K562 (cell line): Measurements from ENCODE around the gene POC1B. TPM values are rescaled to one million over a fixed set of nuclear protein-coding genes. Genes with fewer than 3 reads are reported as not detected.

Experiments used
- ADNP ChIP-seq: fragments of 200-800 bp; sonication (Bioruptor generic); IDR thresholded peaks from 2 replicates; pipeline ENCODE4 v1.6.1; 2016; ENCODE audit warnings: missing genetic modification characterization, missing compliant biosample characterization
- ARID3A ChIP-seq: IDR thresholded peaks from 2 replicates; pipeline ENCODE4 v1.6.1; 2012; ENCODE audit warnings: low read depth, low read length, improper control_type of control experiment, borderline replicate concordance
- CBFB ChIP-seq: sonication (generic); formaldehyde crosslinking; IDR thresholded peaks from 2 replicates; pipeline ENCODE4 v1.4.0; 2020; ENCODE audit warnings: mild to moderate bottlenecking, missing genetic modification reagents
- EZH2 ChIP-seq: IDR thresholded peaks from 2 replicates; pipeline ENCODE4 v1.6.1; 2012; ENCODE audit warnings: low read depth, mild to moderate bottlenecking, inconsistent platforms, low read length, borderline replicate concordance
- FOXK1 ChIP-seq: sonication (generic); formaldehyde crosslinking; IDR thresholded peaks from 2 replicates; pipeline ENCODE4 v1.8.0; 2022; ENCODE audit warnings: missing genetic modification reagents, mild to moderate bottlenecking, borderline replicate concordance
- KDM5B ChIP-seq: fragments of 200-600 bp; sonication (generic); IDR thresholded peaks from 2 replicates; pipeline ENCODE4 v1.6.1; 2012; ENCODE audit warnings: low read depth, mild to moderate bottlenecking, moderate library complexity, low read length, control low read depth, inconsistent platforms; ENCODE audit not compliant: insufficient replicate concordance
- KLF13 ChIP-seq: fragments of 450-650 bp; IDR thresholded peaks from 2 replicates; pipeline ENCODE4 v1.6.1; 2016; ENCODE audit warnings: missing genetic modification characterization, low read depth, mild to moderate bottlenecking, missing compliant biosample characterization, moderate library complexity, borderline replicate concordance
- KLF16 ChIP-seq: IDR thresholded peaks from 2 replicates; pipeline ENCODE4 v1.6.1; 2016; ENCODE audit warnings: antibody characterized with exemption
- MCM7 ChIP-seq, 2 experiments: fragments of 450-650 bp; IDR thresholded peaks; 2 replicates each; pipeline ENCODE4 v1.6.1; 2016 to 2018
- MTA2 ChIP-seq: fragments of 450-650 bp; IDR thresholded peaks from 2 replicates; pipeline ENCODE4 v1.6.1; 2016; ENCODE audit warnings: low read depth
- MYBL2 ChIP-seq, 2 experiments: fragments of 450-650 bp in 1 of 2; sonication (generic) in 1 of 2; formaldehyde crosslinking in 1 of 2; IDR thresholded peaks; 2 replicates each; pipeline versions ENCODE4 v1.6.1 to v1.8.1; 2017 to 2022; ENCODE audit warnings: borderline replicate concordance in 1 of 2, inconsistent platforms in 1 of 2, low read depth in 1 of 2, mild to moderate bottlenecking in 1 of 2, missing genetic modification reagents in 1 of 2, moderate library complexity in 1 of 2
- NCOA1 ChIP-seq: fragments of 450-650 bp; IDR thresholded peaks from 2 replicates; pipeline ENCODE4 v1.6.1; 2016; ENCODE audit warnings: low read depth
- NFE2 ChIP-seq: IDR thresholded peaks from 2 replicates; pipeline ENCODE4 v1.6.1; 2014; ENCODE audit warnings: antibody characterized with exemption, low read depth
- NFXL1 ChIP-seq: fragments of 450-650 bp; formaldehyde crosslinking; IDR thresholded peaks from 2 replicates; pipeline ENCODE4 v1.4.0; 2021; ENCODE audit warnings: mild to moderate bottlenecking
- STAT5B ChIP-seq: fragments of 250-450 bp; sonication (Bioruptor Pico); IDR thresholded peaks from 2 replicates; pipeline ENCODE4 v1.8.0; 2021; ENCODE audit warnings: mild to moderate bottlenecking, inconsistent platforms
- TAF15 ChIP-seq: fragments of 200-400 bp; formaldehyde crosslinking; IDR thresholded peaks from 2 replicates; pipeline ENCODE4 v1.6.1; 2017; ENCODE audit warnings: mild to moderate bottlenecking, low read depth, low read length, moderate library complexity
- ZFX ChIP-seq: sonication (generic); formaldehyde crosslinking; IDR thresholded peaks from 2 replicates; pipeline ENCODE4 v1.8.0; 2022; ENCODE audit warnings: mild to moderate bottlenecking, missing genetic modification reagents, moderate library complexity
- ZKSCAN3 ChIP-seq: fragments of 250-450 bp; sonication (Bioruptor Pico); IDR thresholded peaks from 2 replicates; pipeline ENCODE4 v1.4.0; 2020
- ZNF165 ChIP-seq: fragments of 250-450 bp; sonication (Bioruptor Pico); IDR thresholded peaks from 2 replicates; pipeline ENCODE4 v1.4.0; 2020; ENCODE audit warnings: borderline replicate concordance
- ZNF274 ChIP-seq: IDR thresholded peaks from 2 replicates; pipeline ENCODE4 v1.6.1; 2011; ENCODE audit warnings: low read depth, mild to moderate bottlenecking, low read length, moderate library complexity, borderline replicate concordance
- ZNF77 ChIP-seq: fragments of 250-450 bp; sonication (Bioruptor Pico); IDR thresholded peaks from 2 replicates; pipeline ENCODE4 v1.5.0; 2020
- polyA plus RNA-seq, 8 experiments: library from polyadenylated mRNA; depleted of rRNA in 4 of 8; stranded (reverse) in 5 of 8; unstranded in 3 of 8; fragments of >200 nt; fragmentation: Nextera tagmentation in 2 of 8; fragmentation: Illumina TruSeq in 1 of 8; extraction: Ambion mirVana in 2 of 8; extraction: Trizol in 1 of 8; gene quantifications; 2 replicates each; pipeline versions ENCODE4 v1.2.1 to v1.2.3, GENCODE V29; 2011 to 2014; ENCODE audit warnings: inconsistent platforms in 1 of 8, missing spikeins in 1 of 8
- total RNA-seq, 7 experiments: library from RNA; depleted of rRNA in 6 of 7; stranded (reverse); fragments of >200 nt in 6 of 7; fragmentation: Illumina TruSeq in 2 of 7; extraction: Trizol in 2 of 7; gene quantifications; 2 replicates each; pipeline versions ENCODE4 v1.2.1 to v1.2.3, GENCODE V29; 2011 to 2021; ENCODE audit warnings: low replicate concordance in 1 of 7
- TF ChIP-seq, protein P1 (sequence below): fragments of 250-450 bp; sonication (Bioruptor Pico); IDR thresholded peaks from 2 replicates; pipeline ENCODE4 v1.4.0; 2020; ENCODE audit warnings: mild to moderate bottlenecking, moderate library complexity, borderline replicate concordance
- TF ChIP-seq, protein P2 (sequence below), 2 experiments: fragments of 450-650 bp; IDR thresholded peaks; 2 replicates each; pipeline ENCODE4 v1.6.1; 2016

Gene POC1B
- total and polyA plus RNA-seq, 9 of the 15 experiments (the other 6 are each of a cell fraction or from before 2014, with no cell fraction given): 4.5 to 16.1 (median 10.4) TPM

DNA sequence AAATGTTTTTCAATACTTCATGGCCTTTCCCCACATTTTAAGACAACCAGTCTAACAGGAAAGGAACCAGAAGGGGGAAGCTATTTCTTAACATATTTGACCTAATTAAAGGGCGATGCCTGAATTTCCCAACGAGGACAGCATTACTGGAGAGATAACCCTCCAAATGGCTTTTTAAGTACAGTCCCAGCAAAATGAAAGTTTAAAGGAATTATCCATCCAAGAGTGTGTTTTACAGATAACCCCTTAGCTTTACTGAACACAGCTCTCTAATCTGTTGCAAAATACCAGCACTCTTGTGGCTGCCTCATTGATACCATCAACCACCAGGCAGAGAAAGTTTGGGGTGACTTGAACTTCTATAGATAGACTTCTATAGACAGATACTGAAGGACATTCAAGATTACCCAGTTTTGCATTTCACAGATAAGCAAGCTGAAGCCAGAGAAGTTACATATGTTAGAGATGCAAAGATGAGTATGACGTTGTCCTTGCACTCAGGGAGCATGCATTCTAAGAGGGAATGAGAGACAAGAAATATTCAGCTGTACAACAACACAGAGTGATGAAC lies 132.2 kb downstream of the POC1B start (continued):
- TF ChIP-seq KDM5B (no peak), MYBL2 (IDR thresholded peaks at IDR 0.05; ENCODE audit: low read depth) (no peak), MYBL2 (CRISPR knock-in tag; IDR thresholded peaks at IDR 0.05; ENCODE audit: borderline replicate concordance) (no peak), KLF16 (peak; percentile 93), ZFX (CRISPR knock-in tag) (no peak), EZH2 (peak; percentile 64; the same call in 1 of the 2 replicates), FOXK1 (CRISPR knock-in tag) (no peak), ARID3A (peak; percentile 77; the same call in 1 of the 2 replicates), NFXL1 (CRISPR knock-in tag) (no peak), NFE2 (peak; percentile 36; the same call in 1 of the 2 replicates), STAT5B (CRISPR knock-in tag) (no peak), ZKSCAN3 (CRISPR knock-in tag) (no peak), NCOA1 (peak; percentile 76), ADNP (tag) (no peak), CBFB (CRISPR knock-in tag) (no peak), KLF13 (tag) (no peak), ZNF274 (peak; percentile 80), MTA2 (peak; percentile 92), ZNF165 (CRISPR knock-in tag) (no peak), MCM7 (IDR thresholded peaks at IDR 0.05) (no peak), TAF15 (no peak), ZNF77 (CRISPR knock-in tag) (no peak)
- TF ChIP-seq, protein P1, sequence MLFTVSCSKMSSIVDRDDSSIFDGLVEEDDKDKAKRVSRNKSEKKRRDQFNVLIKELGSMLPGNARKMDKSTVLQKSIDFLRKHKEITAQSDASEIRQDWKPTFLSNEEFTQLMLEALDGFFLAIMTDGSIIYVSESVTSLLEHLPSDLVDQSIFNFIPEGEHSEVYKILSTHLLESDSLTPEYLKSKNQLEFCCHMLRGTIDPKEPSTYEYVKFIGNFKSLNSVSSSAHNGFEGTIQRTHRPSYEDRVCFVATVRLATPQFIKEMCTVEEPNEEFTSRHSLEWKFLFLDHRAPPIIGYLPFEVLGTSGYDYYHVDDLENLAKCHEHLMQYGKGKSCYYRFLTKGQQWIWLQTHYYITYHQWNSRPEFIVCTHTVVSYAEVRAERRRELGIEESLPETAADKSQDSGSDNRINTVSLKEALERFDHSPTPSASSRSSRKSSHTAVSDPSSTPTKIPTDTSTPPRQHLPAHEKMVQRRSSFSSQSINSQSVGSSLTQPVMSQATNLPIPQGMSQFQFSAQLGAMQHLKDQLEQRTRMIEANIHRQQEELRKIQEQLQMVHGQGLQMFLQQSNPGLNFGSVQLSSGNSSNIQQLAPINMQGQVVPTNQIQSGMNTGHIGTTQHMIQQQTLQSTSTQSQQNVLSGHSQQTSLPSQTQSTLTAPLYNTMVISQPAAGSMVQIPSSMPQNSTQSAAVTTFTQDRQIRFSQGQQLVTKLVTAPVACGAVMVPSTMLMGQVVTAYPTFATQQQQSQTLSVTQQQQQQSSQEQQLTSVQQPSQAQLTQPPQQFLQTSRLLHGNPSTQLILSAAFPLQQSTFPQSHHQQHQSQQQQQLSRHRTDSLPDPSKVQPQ (CRISPR knock-in tag): no peak
- TF ChIP-seq, protein P2, sequence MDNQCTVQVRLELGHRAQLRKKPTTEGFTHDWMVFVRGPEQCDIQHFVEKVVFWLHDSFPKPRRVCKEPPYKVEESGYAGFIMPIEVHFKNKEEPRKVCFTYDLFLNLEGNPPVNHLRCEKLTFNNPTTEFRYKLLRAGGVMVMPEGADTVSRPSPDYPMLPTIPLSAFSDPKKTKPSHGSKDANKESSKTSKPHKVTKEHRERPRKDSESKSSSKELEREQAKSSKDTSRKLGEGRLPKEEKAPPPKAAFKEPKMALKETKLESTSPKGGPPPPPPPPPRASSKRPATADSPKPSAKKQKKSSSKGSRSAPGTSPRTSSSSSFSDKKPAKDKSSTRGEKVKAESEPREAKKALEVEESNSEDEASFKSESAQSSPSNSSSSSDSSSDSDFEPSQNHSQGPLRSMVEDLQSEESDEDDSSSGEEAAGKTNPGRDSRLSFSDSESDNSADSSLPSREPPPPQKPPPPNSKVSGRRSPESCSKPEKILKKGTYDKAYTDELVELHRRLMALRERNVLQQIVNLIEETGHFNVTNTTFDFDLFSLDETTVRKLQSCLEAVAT (IDR thresholded peaks at IDR 0.05): 0 out of 4 replicates have a peak, but pooled peaks of 1 of the 2 experiments have one; percentile 65
